GM21529 (cell line): Measurements from ENCODE around the gene FBH1.
"Not testable (repeated sequence)": the region's sequence is repeated elsewhere in the genome, so short reads cannot be mapped to it uniquely, and the experiment has no call there.

ENCODE experiments used
- ATAC-seq: cut with Tn5 transposase; IDR thresholded peaks from one replicate; pipeline ENCODE4 v1.9.1; 2021; ENCODE audit not compliant: unreplicated experiment

Gene FBH1

DNA sequence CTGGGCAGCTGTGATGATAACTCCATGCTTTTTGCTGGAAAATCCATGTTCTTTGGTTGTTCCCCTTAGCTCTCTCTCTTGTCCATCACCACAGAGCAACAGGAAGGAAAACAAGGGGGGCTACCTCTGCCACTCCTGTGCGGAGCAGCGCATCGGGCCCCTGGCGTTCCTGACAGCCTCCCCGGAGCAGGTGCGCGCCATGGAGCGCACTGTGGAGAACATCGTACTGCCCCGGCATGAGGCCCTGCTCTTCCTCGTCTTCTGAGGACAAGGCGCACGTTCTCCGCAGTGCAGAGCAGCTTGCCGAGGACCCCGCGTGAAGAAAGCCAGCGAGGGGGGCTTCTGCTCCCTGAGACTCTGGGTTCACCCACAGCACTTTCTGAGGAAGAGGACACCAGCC lies 47.0 kb downstream of the FBH1 start:
- ATAC-seq: no peak

DNA sequence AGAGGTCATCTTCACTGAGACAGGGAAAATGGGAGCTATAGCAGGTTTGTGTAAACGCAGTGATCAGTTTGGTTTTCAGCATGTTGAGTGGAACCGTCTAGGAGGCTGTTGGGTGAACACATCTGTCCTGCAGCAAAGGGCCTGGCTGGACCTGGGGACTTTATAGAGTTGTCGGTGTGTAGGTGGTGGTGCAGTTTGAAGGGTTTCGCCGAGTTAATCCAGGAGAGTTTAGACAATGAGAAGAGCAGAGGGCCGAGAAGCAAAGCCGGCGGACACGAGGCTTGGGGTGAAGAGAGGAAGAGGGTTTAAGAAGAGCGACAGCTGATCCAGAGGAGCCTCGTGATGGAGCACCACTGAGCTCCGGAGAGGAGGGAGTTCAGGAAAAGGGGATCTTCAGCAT lies 48.2 kb downstream of the FBH1 start:
- no peak for ATAC-seq

- ATAC-seq: no peak
Observed at GRCh38 chr10:5940807-5941218, 50.8 kb downstream of the FBH1 start.

DNA sequence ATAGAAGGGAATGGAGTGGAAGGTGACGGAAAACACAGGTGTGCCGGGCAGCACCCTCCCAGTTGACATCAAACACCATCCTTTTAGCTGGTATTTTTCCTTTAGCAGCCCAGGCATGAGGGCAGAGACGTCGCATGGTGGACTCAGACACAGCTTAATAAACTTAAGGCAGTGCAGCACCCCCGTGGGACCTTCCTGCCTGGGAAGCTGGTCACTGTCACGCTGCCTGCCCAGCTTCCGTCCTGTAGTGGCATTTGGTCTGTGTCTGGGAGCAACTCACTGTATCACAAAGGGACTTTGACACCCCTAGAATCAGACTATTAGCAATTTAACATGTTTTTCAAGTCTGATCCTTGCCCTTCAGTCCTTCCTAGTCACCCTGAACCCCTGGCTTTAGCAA lies 51.5 kb downstream of the FBH1 start:
- ATAC-seq: no peak

- no peak for ATAC-seq
Observed at GRCh38 chr10:5942001-5942400, 52.0 kb downstream of the FBH1 start.

DNA sequence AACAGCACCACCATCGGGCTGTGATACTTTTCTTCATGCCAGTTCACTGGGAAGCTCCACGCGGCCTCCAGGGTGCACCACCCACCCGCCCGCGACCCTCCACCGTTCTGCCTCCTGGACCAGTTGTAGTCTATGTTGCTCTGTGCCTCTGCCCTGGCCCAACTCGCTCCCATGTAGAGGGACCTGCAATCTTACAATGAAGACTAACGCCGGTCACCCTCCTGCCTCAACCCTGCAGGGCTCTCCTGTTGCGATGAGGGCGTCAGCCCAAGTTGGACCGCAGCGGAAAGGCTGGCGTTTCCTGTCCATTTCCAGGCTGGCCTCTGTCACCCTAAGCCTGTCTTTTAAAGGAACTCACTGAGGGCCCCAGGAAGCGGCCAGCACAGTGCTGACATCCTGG lies 52.4 kb downstream of the FBH1 start:
- ATAC-seq: no peak

DNA sequence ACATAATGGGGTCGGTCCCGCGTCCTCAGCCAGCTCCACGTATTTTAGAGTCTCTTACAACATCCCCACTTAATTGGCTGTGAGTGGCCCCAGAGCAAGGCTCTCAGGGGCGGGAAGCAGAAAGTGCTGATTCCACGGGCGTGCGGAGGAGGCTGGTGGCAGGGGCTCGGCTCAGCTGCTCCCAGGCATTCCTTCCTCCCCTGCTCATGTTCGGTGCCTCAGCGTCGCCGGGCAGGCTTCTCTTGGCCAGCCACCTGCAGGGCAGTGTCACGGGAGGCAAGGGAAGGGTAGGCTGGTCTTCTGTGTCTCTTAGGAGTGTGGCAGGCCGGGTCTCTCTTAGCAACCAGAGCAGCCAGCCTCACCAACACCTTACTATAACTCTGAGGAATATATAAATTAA lies 53.5 kb downstream of the FBH1 start:
- ATAC-seq: no peak

DNA sequence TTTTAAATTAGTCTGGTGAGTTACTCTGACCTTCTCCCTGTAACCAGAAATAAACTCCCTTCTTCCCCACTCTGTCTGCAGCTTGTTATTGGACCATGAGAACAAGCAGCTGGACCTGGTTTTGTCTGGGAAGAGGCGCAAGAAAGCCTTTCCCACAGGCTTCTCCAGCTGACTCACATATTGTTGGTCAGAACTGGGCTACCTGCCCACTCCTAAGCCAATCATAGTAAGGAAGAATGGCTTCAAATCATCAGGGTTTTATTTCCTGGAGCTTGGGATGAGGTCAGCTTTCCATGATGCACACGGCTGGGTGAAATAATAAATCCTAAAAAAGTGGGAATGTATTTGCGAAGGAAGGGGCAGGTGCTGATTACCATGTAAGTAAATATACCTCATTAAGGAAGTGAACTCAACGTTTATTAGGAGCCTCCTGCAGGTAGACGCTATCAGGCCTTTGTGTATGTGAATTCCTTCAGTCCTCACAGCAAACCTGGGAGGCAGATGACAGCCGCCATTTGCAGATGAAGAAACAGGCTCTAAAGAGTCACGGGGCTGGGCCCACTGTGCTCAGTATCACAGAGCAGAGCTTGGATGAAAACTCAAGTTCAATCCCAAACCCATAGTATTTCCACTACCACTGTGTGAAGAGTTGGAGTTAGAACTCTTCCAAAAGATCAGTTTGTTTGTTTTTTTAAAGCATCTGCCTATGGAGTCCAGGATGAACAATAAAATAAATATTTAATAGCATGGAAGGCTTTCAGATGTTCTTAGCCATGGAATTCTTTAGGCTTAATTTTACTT lies 54.5 kb downstream of the FBH1 start:
- no peak for ATAC-seq

- ATAC-seq: no peak
Observed at GRCh38 chr10:5945190-5945509, 55.1 kb downstream of the FBH1 start.

- ATAC-seq: no peak
Observed at GRCh38 chr10:5945561-5946418, 55.7 kb downstream of the FBH1 start.

- ATAC-seq: not testable (repeated sequence)
Observed at GRCh38 chr10:5946419-5946775, 56.4 kb downstream of the FBH1 start.

DNA sequence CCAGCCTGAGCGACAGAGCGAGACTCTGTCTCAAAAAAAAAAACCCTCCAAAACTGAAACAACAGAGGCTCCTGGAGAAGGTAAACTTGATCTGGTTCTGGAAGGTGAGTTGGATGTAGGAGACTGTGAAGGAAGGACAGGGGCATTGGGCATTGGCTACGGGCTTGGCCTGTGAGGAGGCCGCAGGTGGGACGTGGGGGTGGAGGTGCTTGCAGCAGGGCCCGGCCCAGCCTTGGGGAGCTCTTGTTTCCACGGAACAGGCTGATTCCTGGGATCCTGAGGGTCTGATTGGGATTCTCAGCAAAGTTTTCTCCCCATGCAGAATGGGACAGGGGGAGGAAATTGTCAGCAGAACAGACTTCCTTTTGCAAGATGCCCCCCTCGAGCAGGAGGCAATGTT lies 56.7 kb downstream of the FBH1 start:
- ATAC-seq: no peak

DNA sequence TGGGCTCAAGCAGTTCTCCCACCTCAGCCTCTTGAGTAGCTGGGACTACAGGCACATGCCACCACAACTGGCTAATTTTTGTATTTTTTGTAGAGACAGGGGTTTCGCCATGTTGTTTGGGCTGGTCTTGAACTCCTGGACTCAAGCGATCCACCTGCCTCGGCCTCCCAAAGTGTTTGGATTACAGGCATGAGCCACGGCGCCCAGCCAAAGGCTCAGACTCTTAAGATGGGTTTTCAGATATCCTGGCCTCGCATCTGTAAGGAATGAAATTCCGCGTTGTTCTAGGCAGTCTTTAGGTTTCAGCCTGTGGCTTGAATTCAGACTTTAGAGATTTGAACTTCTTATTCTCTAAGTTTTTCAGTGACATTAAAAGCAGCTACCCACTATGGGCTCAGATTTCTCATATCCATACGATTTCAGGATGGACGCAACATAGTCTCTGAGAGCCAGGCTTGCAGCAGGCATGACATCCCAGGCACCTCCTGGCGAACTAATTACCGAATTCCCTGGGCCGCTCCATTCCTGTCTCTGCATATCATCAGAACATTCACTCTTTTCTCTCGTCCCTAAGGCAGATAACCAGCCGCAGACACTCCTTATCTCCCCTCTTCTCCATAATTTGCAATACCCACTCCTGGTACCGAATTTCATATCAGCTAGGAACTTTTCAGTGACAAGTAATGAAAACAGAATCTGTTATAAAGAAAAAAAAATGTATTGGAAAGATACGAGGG lies 57.6 kb downstream of the FBH1 start:
- ATAC-seq: no peak

DNA sequence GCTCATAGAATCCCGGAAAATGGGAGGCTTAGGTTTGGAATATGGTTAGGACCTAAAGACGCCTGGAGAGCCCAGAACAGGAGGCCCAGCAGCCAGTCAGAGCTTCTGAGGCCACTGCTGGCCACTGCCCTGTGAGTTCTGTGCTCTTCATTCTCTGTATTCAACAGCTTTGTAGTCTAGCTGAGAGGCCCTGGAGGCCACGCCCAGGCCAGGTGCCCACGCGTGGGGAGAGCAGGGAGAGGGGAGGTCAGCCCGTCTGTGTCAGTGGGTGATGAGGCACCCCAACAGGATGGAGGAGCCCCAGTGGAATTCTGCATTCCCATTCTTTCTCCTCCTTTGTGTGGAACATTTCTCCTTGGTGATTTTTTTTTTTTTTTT lies 58.2 kb downstream of the FBH1 start:
- no peak for ATAC-seq

DNA sequence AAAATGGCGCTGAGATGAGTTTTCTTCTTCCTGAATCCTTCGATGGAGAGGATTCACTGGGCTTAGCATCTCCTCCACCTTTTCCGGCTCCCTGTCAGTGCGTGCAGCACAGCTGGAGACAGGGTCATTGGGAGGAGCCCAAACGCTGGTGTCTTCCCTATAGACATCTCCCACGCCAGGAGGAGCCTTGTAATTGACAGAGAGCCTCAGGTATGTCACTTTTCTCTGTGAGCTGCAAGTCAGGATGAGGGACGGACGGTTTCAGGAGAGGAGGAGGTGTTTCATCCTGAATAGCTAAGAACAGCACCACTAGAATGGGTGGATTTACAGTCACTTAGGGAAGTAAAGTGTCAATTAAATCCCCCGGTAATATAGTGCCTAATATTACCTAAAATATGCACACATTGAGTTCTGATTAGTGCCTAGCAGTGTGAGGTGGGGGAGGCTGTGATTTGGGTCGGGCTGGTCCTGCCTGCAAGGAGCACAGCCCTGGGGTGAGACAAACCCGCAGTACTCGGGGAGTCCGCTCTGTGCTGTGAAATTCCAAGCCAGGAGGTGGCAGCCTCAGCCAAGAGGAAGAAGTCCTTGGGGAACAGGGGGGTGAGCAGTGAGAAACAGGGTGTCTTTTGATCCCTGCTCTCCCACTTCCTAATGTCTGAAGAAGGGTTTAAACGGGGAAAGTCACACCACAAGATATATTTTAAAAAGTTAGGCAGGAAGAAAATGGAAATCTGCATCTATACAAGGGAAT lies 59.1 kb downstream of the FBH1 start:
- ATAC-seq: no peak

DNA sequence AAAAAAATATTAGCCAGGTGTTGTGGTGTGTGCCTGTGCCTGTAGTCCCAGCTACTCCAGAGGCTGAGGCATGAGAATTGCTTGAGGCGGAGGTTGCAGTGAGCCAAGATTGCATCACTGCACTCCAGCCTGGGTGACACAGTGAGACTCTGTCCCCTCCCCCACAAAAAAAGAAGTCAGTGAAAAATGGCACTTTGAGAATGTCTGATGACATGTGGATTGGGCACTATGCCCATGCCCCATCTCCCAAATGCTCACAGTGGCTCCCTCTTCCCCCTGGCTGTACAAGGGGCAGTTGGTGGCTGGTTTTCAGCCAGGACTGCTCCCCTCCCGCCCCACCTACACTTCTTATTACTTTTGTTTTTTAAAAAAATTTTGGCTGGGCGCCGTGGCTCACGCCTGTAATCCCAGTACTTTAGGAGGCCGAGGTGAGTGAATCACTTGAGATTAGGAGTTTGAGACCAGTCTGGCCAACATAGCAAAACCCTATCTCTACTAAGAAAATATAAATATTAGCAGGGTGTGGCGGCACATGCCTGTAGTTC lies 61.2 kb downstream of the FBH1 start:
- no peak for ATAC-seq

DNA sequence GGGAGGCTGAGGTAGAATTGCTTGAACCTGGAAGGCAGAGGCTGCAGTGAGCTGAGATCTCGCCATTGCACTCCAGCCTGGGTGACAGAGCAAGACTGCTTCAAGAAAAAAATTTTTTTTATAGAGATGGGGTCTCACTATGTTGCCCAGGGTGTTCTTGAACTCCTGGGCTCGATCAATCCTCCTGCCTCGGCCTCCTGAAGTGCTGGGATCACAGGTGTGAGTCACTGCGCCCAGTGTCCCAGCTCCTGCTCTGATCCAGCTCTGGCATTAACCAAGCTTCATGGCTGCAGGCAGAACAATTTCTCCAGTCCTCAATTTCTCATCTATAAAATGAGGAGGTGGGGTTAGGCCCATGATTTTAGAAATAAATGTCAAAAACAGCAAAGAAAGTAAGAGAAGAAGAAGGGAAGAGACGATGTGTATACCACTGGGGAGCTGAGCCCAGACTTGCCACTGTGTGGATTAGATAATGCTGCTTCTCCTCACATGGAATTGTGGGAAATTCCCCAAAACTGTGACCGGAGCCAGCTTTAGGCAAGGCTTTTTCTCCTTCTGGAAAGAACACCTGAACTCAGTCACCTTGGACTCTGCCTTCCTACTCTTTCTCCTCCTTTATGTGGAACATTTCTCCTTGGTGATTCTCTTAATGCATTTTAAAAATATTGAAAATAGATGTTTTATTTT lies 61.8 kb downstream of the FBH1 start:
- ATAC-seq: no peak

GRCh38 chr10:5952731-5953385 lies 62.8 kb downstream of the FBH1 start:
- no peak for ATAC-seq

- no peak for ATAC-seq
Observed at GRCh38 chr10:5953676-5954075, 63.6 kb downstream of the FBH1 start.
